ENCODE measurements around the gene SP2. TPM values are rescaled to one million over a fixed set of nuclear protein-coding genes. Genes with fewer than 3 reads are reported as not detected.

SP2 gene
- total and polyA plus RNA-seq, 2 of the 13 experiments (the other 11 are each of a cell fraction or from before 2014, with no cell fraction given) = 1.4 to 4.8 TPM

DNA sequence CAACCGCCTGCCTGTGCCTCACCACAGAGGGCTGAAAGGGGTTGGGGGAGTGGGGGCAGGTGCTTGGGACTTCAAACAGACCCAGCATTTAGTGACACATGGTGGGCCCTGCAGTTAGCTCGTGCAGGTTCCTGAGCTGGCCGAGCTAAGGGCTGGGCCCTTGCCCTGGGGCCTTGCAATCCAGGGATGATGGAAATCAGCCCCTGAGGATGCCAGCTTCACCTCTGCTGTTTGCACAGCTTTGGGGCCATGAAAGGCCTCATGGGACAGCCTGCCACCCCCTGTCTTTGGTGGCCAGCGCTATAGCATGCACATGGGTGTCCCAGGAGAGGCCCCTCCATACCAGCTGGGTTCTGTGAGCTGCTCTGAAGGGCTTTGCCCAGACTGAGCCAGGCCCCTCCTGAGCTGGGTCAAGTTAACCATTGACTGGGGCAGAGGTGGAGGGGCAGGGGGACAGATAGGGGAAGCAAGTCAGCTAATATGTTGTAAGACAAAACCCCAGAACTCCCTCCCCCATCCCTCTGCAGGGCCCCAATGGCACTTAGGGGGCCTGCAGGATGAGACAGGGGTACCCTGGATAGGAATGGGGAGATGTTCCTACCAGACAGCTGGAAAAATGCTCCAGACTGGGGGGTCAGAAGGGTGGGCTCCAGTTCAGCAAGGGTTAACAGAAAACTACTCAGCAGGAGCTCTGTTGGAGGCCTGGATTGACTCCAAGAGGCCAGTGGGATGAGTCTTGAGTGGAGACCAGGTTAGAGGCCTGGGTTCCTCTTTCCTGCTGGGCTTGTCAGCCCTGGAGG is 61.0 kb downstream of the SP2 start (continued):
- TF ChIP-seq, protein P1, sequence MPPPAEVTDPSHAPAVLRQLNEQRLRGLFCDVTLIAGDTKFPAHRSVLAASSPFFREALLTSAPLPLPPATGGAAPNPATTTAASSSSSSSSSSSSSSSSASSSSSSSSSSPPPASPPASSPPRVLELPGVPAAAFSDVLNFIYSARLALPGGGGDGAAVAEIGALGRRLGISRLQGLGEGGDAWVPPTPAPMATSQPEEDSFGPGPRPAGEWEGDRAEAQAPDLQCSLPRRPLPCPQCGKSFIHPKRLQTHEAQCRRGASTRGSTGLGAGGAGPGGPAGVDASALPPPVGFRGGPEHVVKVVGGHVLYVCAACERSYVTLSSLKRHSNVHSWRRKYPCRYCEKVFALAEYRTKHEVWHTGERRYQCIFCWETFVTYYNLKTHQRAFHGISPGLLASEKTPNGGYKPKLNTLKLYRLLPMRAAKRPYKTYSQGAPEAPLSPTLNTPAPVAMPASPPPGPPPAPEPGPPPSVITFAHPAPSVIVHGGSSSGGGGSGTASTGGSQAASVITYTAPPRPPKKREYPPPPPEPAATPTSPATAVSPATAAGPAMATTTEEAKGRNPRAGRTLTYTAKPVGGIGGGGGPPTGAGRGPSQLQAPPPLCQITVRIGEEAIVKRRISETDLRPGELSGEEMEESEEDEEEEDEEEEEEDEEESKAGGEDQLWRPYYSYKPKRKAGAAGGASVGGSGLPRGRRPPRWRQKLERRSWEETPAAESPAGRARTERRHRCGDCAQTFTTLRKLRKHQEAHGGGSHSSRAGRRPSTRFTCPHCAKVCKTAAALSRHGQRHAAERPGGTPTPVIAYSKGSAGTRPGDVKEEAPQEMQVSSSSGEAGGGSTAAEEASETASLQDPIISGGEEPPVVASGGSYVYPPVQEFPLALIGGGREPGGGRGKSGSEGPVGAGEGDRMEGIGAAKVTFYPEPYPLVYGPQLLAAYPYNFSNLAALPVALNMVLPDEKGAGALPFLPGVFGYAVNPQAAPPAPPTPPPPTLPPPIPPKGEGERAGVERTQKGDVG (CRISPR knock-in tag; IDR thresholded peaks at IDR 0.05; ENCODE audit: borderline replicate concordance) = peak; percentile 18; the same call in 1 of the 2 replicates
- TF ChIP-seq, protein P2, sequence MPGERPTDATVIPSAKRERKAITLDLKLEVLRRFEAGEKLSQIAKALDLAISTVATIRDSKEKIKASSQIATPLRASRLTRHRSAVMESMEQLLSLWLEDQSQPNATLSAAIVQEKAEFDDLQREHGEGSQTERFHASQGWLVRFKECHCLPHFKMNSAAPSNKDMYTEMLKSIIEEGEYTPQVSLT (CRISPR knock-in tag; IDR thresholded peaks at IDR 0.05; ENCODE audit: borderline replicate concordance, low read depth) = no peak
- TF ChIP-seq ATAD3A (CRISPR knock-in tag; IDR thresholded peaks at IDR 0.05) (no peak), ZNF296 (CRISPR knock-in tag; conservative IDR thresholded peaks at IDR 0.05) (no peak), CBX5 (CRISPR knock-in tag; IDR thresholded peaks at IDR 0.05; ENCODE audit: borderline replicate concordance) (no peak), CBX2 (IDR thresholded peaks at IDR 0.05; ENCODE audit: low read depth, low read length) (no peak), CBX2 (CRISPR knock-in tag; IDR thresholded peaks at IDR 0.05; ENCODE audit: low read depth) (no peak), FIP1L1 (IDR thresholded peaks at IDR 0.05; ENCODE audit: borderline replicate concordance, insufficient read depth, low read depth, low read length) (no peak), MBNL3 (CRISPR knock-in tag; conservative IDR thresholded peaks at IDR 0.05) (no peak), FLYWCH1 (CRISPR knock-in tag; IDR thresholded peaks at IDR 0.05) (no peak), ZNF350 (CRISPR knock-in tag; IDR thresholded peaks at IDR 0.05; ENCODE audit: borderline replicate concordance, low read depth) (peak; percentile 38; the same call in 1 of the 2 replicates), MED1 (CRISPR knock-in tag; IDR thresholded peaks at IDR 0.05) (no peak), FOXK2 (IDR thresholded peaks at IDR 0.05) (no peak)
- TF ChIP-seq, protein P3, sequence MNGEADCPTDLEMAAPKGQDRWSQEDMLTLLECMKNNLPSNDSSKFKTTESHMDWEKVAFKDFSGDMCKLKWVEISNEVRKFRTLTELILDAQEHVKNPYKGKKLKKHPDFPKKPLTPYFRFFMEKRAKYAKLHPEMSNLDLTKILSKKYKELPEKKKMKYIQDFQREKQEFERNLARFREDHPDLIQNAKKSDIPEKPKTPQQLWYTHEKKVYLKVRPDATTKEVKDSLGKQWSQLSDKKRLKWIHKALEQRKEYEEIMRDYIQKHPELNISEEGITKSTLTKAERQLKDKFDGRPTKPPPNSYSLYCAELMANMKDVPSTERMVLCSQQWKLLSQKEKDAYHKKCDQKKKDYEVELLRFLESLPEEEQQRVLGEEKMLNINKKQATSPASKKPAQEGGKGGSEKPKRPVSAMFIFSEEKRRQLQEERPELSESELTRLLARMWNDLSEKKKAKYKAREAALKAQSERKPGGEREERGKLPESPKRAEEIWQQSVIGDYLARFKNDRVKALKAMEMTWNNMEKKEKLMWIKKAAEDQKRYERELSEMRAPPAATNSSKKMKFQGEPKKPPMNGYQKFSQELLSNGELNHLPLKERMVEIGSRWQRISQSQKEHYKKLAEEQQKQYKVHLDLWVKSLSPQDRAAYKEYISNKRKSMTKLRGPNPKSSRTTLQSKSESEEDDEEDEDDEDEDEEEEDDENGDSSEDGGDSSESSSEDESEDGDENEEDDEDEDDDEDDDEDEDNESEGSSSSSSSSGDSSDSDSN (CRISPR knock-in tag; IDR thresholded peaks at IDR 0.05) = peak; percentile 67
- TF ChIP-seq, protein P4, sequence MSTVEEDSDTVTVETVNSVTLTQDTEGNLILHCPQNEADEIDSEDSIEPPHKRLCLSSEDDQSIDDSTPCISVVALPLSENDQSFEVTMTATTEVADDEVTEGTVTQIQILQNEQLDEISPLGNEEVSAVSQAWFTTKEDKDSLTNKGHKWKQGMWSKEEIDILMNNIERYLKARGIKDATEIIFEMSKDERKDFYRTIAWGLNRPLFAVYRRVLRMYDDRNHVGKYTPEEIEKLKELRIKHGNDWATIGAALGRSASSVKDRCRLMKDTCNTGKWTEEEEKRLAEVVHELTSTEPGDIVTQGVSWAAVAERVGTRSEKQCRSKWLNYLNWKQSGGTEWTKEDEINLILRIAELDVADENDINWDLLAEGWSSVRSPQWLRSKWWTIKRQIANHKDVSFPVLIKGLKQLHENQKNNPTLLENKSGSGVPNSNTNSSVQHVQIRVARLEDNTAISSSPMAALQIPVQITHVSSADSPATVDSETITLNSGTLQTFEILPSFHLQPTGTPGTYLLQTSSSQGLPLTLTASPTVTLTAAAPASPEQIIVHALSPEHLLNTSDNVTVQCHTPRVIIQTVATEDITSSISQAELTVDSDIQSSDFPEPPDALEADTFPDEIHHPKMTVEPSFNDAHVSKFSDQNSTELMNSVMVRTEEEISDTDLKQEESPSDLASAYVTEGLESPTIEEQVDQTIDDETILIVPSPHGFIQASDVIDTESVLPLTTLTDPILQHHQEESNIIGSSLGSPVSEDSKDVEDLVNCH (CRISPR knock-in tag; IDR thresholded peaks at IDR 0.05) = no peak
- TF ChIP-seq, protein P5, sequence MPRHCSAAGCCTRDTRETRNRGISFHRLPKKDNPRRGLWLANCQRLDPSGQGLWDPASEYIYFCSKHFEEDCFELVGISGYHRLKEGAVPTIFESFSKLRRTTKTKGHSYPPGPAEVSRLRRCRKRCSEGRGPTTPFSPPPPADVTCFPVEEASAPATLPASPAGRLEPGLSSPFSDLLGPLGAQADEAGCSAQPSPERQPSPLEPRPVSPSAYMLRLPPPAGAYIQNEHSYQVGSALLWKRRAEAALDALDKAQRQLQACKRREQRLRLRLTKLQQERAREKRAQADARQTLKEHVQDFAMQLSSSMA (CRISPR knock-in tag; IDR thresholded peaks at IDR 0.05) = peak; percentile 67; the same call in 1 of the 2 replicates
- TF ChIP-seq, protein P6, sequence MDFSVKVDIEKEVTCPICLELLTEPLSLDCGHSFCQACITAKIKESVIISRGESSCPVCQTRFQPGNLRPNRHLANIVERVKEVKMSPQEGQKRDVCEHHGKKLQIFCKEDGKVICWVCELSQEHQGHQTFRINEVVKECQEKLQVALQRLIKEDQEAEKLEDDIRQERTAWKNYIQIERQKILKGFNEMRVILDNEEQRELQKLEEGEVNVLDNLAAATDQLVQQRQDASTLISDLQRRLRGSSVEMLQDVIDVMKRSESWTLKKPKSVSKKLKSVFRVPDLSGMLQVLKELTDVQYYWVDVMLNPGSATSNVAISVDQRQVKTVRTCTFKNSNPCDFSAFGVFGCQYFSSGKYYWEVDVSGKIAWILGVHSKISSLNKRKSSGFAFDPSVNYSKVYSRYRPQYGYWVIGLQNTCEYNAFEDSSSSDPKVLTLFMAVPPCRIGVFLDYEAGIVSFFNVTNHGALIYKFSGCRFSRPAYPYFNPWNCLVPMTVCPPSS (IDR thresholded peaks at IDR 0.05) = no peak

Data from HepG2 (cell line).